Nephron (organoid): ENCODE measurements around the gene RWDD1.

ENCODE experiments used
- H3K27ac Mint-ChIP-seq, 3 experiments: 2 replicates each; pipeline ENCODE4 v1.8.0; 2020; ENCODE audit warnings: mixed read lengths in 3 of 3, mild to moderate bottlenecking in 2 of 3, moderate library complexity in 1 of 3
- H3K27me3 Mint-ChIP-seq: 2 replicates; pipeline ENCODE4 v1.8.0; 2021; ENCODE audit warnings: low read depth, mild to moderate bottlenecking, moderate library complexity, mixed read lengths
- H3K36me3 Mint-ChIP-seq: 2 replicates; pipeline ENCODE4 v1.8.0; 2020; ENCODE audit warnings: low read depth, mixed read lengths
- H3K4me1 Mint-ChIP-seq: 2 replicates; pipeline ENCODE4 v1.8.0; 2020; ENCODE audit warnings: mixed read lengths
- H3K4me3 Mint-ChIP-seq, 3 experiments: 2 replicates each; pipeline ENCODE4 v1.8.0; 2020; ENCODE audit warnings: mild to moderate bottlenecking in 3 of 3, mixed read lengths in 3 of 3, moderate library complexity in 2 of 3
- H3K9me3 Mint-ChIP-seq: 2 replicates; pipeline ENCODE4 v1.8.0; 2020; ENCODE audit warnings: mixed read lengths
- CTCF ChIP-seq, 3 experiments: fragments of 200-600 bp; sonication (generic); IDR thresholded peaks; one replicate each; pipeline ENCODE4 v1.5.0; 2021; ENCODE audit warnings: antibody characterized with exemption in 3 of 3; ENCODE audit not compliant: unreplicated experiment in 3 of 3

Gene RWDD1

GRCh38 chr6:116564921-116565872 is 6.1 kb upstream of the RWDD1 start:
- Mint-ChIP-seq H3K9me3 (no peaks in the 10 kb centered on the region), H3K4me3 (no peak overlapping the region), H3K27ac (no peak overlapping the region), H3K36me3 (no peaks in the 10 kb centered on the region), H3K27me3 (peaks cover 4% of the 10 kb centered on the region), H3K4me1 (peaks cover 7% of the 10 kb centered on the region)
- TF ChIP-seq CTCF (IDR thresholded peaks at IDR 0.05; ENCODE audit: unreplicated experiment in 3 of 3) = no peak

GRCh38 chr6:116568111-116568510 is 3.2 kb upstream of the RWDD1 start:
- H3K9me3 Mint-ChIP-seq = no peaks in the 10 kb centered on the region
- peak overlapping the region in 2 of 3 experiments; percentile 37 to 40 for H3K4me3 Mint-ChIP-seq
- peaks cover 18% of the 10 kb centered on the region for H3K4me1 Mint-ChIP-seq
- H3K27me3 Mint-ChIP-seq = peaks cover 4% of the 10 kb centered on the region
- peak overlapping the region in 1 of 3 experiments; percentile 42 for H3K27ac Mint-ChIP-seq
- no peak for TF ChIP-seq CTCF (IDR thresholded peaks at IDR 0.05; ENCODE audit: unreplicated experiment in 3 of 3)
- H3K36me3 Mint-ChIP-seq = no peaks in the 10 kb centered on the region

DNA sequence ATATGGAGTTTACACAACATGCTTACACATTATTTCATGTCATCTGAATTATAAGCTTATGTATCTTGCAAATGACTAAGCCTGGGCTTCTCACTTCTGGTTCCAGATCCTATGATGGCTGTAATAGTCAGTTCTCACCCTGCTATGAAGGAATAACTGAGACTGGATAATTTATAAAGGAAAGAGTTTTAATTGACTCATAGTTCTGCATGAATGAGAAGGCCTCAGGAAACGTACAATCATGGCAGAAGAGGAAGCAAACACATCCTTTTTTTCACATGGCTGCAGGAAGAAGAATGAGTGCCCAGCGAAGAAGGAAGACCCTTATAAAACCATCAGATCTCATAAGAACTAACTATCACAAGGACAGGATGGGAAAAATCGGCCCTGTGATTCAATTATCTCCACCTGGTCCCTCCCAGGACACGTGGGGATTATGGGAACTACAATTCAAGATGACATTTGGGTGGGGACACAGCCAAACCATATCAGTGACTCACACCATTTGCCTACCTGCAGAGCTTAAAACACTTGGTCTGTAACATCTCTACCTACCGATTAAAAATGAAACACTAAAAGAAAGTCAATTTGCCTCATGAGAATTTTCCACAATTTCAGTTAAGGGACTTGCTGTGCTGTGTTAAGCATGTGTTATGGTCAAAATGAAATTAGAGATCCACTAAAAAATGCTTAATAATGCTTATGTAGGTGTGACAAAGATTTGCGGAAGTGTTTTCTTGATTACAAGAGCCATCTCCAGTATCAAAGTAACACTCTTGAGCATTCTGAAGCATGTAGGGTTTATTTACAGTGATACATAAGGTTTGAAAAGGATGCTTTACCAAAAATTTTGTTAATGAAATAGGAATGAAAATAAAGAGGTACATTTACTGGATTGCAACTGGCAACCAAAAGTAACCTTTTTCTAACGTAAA is 2.2 kb upstream of the RWDD1 start:
- H3K27me3 Mint-ChIP-seq = peaks cover 4% of the 10 kb centered on the region

GRCh38 chr6:116571683-116572000 is 338 bp downstream of the RWDD1 start:
- Mint-ChIP-seq H3K4me3 (peak overlapping the region; percentile 96 to 99 (median 97)), H3K4me1 (peaks cover 36% of the 10 kb centered on the region), H3K27me3 (peaks cover 4% of the 10 kb centered on the region), H3K27ac (peak overlapping the region; percentile 94 to 99 (median 98)), H3K9me3 (no peaks in the 10 kb centered on the region), H3K36me3 (peaks cover 17% of the 10 kb centered on the region)
- TF ChIP-seq CTCF (IDR thresholded peaks at IDR 0.05; ENCODE audit: unreplicated experiment in 3 of 3) = no peak

More for the DNA sequence above, 2.2 kb upstream of the RWDD1 start:
- H3K27ac Mint-ChIP-seq = peak overlapping the region in 1 of 3 experiments; percentile 6
- H3K36me3 Mint-ChIP-seq = peaks cover 2% of the 10 kb centered on the region
- H3K9me3 Mint-ChIP-seq = no peaks in the 10 kb centered on the region
- H3K4me3 Mint-ChIP-seq = peak overlapping the region; percentile 57 to 75 (median 69)
- no peak for TF ChIP-seq CTCF (IDR thresholded peaks at IDR 0.05; ENCODE audit: unreplicated experiment in 3 of 3)
- H3K4me1 Mint-ChIP-seq = peaks cover 28% of the 10 kb centered on the region

DNA sequence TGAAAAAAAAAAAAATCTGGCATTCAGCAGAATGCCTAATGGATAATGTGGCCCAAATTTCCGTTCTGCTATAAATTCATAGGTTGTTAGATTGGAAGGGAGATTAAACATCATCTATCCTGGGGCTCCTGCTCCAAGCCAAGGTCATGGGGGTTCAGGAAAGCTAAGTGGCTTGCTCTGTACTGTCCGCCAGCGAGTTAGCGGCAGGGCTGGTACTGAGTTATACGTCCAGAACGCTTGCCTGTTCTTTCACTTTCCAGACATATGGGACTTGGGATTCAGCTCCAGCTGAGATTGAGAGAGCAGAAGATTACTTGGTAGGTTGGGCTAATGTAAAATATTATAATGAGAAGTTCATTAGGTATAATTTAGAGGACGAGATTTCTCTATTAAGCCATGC is 858 bp downstream of the RWDD1 start:
- peak overlapping the region; percentile 94 to 99 (median 98) for H3K27ac Mint-ChIP-seq
- TF ChIP-seq CTCF (IDR thresholded peaks at IDR 0.05; ENCODE audit: unreplicated experiment in 3 of 3) = no peak
- peaks cover under 1% of the 10 kb centered on the region for H3K27me3 Mint-ChIP-seq
- peaks cover 20% of the 10 kb centered on the region for H3K36me3 Mint-ChIP-seq
- no peaks in the 10 kb centered on the region for H3K9me3 Mint-ChIP-seq
- peaks cover 36% of the 10 kb centered on the region for H3K4me1 Mint-ChIP-seq
- H3K4me3 Mint-ChIP-seq = peak overlapping the region; percentile 96 to 99 (median 97)
